OCI-LY3 (cell line): ENCODE measurements around the gene NDUFAF8.

ENCODE experiments used
- H2AFZ ChIP-seq: fragments of 200-600, 300-600 bp; shearing (Covaris generic); 2 replicates; pipeline ENCODE4 v1.6.0; 2014; ENCODE audit warnings: antibody characterized with exemption, low read depth, low read length
- H3K27ac ChIP-seq: fragments of 200-600, 300-600 bp; sonication (generic); 2 replicates; pipeline ENCODE4 v1.5.1; 2014; ENCODE audit warnings: mild to moderate bottlenecking, low read length, moderate library complexity, mixed read lengths
- H3K27me3 ChIP-seq: fragments of 200-600, 300-600 bp; sonication (generic); 2 replicates; pipeline ENCODE4 v1.6.1; 2014; ENCODE audit warnings: low read depth, low read length, mixed read lengths
- H3K36me3 ChIP-seq: fragments of 200-600, 300-600 bp; sonication (generic); replicated peaks from 2 replicates; pipeline ENCODE3; 2014; ENCODE audit warnings: low read depth, low read length, mixed read lengths
- H3K4me1 ChIP-seq: fragments of 300-600, 200-600 bp; sonication (generic); 2 replicates; pipeline ENCODE4 v1.6.1; 2014; ENCODE audit warnings: low read length, mixed read lengths
- H3K4me2 ChIP-seq: fragments of 200-600, 300-600 bp; sonication (generic); 2 replicates; pipeline ENCODE4 v1.6.1; 2014; ENCODE audit warnings: low read length, mixed read lengths
- H3K4me3 ChIP-seq: fragments of 300-600, 200-600 bp; sonication (generic); 2 replicates; pipeline ENCODE4 v1.5.1; 2014; ENCODE audit warnings: antibody characterized with exemption, mild to moderate bottlenecking, low read length, moderate library complexity
- H3K79me2 ChIP-seq: fragments of 300-600, 200-600 bp; shearing (Covaris generic); 2 replicates; pipeline ENCODE4 v1.6.1; 2014; ENCODE audit warnings: mild to moderate bottlenecking, low read length, mixed read lengths
- H3K9ac ChIP-seq: fragments of 300-600, 200-600 bp; shearing (Covaris generic); 2 replicates; pipeline ENCODE4 v1.6.0; 2014; ENCODE audit warnings: mild to moderate bottlenecking, low read length, moderate library complexity
- H3K9me3 ChIP-seq: fragments of 200-600, 300-600 bp; shearing (Covaris generic); 2 replicates; pipeline ENCODE4 v1.6.1; 2014; ENCODE audit warnings: low read length, mixed read lengths; ENCODE audit not compliant: insufficient read depth
- H4K20me1 ChIP-seq: fragments of 200-600, 300-600 bp; sonication (generic); 2 replicates; pipeline ENCODE4 v1.6.1; 2016; ENCODE audit warnings: low read length, mixed read lengths; ENCODE audit not compliant: insufficient read depth
- EZH2phosphoT487 ChIP-seq: fragments of 200-600 bp; shearing (Covaris generic); IDR thresholded peaks from 2 replicates; pipeline ENCODE4 v1.6.1; 2018; ENCODE audit warnings: antibody characterized with exemption, mixed run types, low read depth
- TF ChIP-seq, protein P1 (sequence below): fragments of 200-600, 300-600 bp; sonication (generic); IDR thresholded peaks from 2 replicates; pipeline ENCODE4 v1.5.1; 2014; ENCODE audit warnings: antibody characterized with exemption, low read length, low read depth

The NDUFAF8 gene

DNA sequence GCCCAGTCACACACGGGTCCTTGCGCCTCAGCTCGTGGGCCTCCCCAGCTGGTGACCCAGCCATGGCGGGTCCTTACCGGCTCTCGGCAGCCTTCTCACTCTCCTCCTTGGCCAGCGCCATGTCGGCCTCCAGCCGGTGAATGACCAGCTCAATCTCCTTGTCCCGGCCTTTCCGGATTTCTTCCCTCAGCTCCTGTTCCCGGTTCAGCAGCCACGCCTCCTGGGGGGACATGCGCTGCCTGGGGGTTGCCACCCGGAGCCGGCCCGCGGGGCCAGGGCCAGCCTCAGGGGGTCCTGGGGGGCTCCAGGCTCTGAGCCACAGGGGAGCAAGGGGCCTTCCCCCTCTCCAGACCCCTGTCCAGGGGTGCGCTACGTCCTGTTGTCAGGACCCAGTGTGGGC, 48.0 kb upstream of the NDUFAF8 start:
- no peak overlapping the region for H2AFZ ChIP-seq
- no peaks in the 10 kb centered on the region for H3K27me3 ChIP-seq
- no peak overlapping the region for H3K9ac ChIP-seq
- TF ChIP-seq, protein P1, sequence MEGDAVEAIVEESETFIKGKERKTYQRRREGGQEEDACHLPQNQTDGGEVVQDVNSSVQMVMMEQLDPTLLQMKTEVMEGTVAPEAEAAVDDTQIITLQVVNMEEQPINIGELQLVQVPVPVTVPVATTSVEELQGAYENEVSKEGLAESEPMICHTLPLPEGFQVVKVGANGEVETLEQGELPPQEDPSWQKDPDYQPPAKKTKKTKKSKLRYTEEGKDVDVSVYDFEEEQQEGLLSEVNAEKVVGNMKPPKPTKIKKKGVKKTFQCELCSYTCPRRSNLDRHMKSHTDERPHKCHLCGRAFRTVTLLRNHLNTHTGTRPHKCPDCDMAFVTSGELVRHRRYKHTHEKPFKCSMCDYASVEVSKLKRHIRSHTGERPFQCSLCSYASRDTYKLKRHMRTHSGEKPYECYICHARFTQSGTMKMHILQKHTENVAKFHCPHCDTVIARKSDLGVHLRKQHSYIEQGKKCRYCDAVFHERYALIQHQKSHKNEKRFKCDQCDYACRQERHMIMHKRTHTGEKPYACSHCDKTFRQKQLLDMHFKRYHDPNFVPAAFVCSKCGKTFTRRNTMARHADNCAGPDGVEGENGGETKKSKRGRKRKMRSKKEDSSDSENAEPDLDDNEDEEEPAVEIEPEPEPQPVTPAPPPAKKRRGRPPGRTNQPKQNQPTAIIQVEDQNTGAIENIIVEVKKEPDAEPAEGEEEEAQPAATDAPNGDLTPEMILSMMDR, result no peak
- TF ChIP-seq EZH2phosphoT487, result no peak
- no peak overlapping the region for H3K4me3 ChIP-seq
- no peaks in the 10 kb centered on the region for H3K9me3 ChIP-seq
- H4K20me1 ChIP-seq, result no peaks in the 10 kb centered on the region
- peaks cover 6% of the 10 kb centered on the region; the same call in 1 of the 2 replicates for H3K4me1 ChIP-seq
- H3K4me2 ChIP-seq, result no peak overlapping the region
- H3K36me3 ChIP-seq, result no peaks in the 10 kb centered on the region
- H3K27ac ChIP-seq, result no peak overlapping the region
- no peaks in the 10 kb centered on the region for H3K79me2 ChIP-seq

DNA sequence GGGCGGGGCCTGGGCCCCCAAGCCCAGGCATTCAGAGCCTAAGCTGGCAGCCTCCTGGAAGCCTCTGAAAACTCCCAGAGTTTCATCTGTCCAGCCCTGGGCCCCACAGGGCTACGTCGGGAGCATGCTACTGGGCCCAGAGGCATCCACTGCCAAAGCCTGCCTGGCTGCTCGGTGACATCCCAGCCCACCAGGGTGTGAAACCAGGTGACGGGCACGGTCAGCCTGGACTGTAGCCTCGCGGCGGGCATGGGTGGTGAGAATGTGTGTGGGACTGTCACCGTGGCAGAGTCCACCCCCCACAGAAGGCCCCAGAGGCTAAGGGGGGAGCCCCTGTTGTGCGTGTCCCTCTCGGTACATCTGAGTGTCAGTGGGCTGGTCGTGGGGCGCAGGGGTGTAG, 47.5 kb upstream of the NDUFAF8 start:
- Histone ChIP-seq H3K79me2 (no peaks in the 10 kb centered on the region), H3K4me1 (peaks cover 6% of the 10 kb centered on the region; the same call in 1 of the 2 replicates), H3K27me3 (no peaks in the 10 kb centered on the region), H3K9ac (no peak overlapping the region), H3K9me3 (no peaks in the 10 kb centered on the region), H3K4me2 (no peak overlapping the region), H3K27ac (no peak overlapping the region), H2AFZ (no peak overlapping the region), H3K4me3 (no peak overlapping the region), H4K20me1 (no peaks in the 10 kb centered on the region), H3K36me3 (no peaks in the 10 kb centered on the region)
- TF ChIP-seq EZH2phosphoT487, result no peak
- TF ChIP-seq, protein P1, result no peak

DNA sequence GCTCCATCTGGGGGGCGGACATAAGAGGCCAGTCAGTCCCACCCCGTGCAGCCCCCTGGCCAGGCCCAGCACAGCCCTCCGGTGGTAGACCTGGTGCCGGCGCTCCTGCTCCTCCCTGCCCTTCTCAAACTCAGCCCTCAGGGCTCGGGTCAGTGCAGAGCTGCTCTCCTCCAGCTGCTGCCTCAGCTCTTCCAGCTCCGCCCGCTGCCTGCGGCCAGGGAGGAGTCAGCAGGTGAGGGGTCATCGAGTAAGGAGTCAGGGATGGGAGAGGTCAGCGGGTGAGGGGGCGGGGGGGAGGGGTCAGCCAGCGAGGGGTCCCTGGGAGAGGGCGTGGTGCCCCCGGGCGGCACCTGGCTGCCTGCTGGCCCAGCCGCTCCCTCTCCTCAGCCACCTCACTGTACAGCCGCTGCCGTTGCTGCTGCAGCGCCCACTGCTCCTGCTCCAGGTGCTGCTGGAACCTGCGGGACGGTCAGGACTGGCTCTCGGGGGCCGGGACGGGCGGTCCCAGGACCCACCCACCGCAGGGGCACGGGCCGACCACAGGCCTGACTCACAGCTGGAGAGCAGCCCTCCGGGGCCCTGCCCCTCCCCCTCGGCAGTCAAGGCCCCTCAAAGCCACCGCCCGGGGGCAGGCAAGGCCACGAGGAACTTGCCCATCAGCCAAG, 46.6 kb upstream of the NDUFAF8 start:
- no peak overlapping the region for H3K27ac ChIP-seq
- H4K20me1 ChIP-seq, result no peaks in the 10 kb centered on the region
- H3K9ac ChIP-seq, result no peak overlapping the region
- H3K9me3 ChIP-seq, result no peaks in the 10 kb centered on the region
- H2AFZ ChIP-seq, result no peak overlapping the region
- TF ChIP-seq, protein P1, result no peak
- no peak for TF ChIP-seq EZH2phosphoT487
- no peak overlapping the region for H3K4me3 ChIP-seq
- no peaks in the 10 kb centered on the region for H3K27me3 ChIP-seq
- no peaks in the 10 kb centered on the region for H3K36me3 ChIP-seq
- H3K4me2 ChIP-seq, result no peak overlapping the region
- H3K79me2 ChIP-seq, result no peaks in the 10 kb centered on the region
- peaks cover 6% of the 10 kb centered on the region; the same call in 1 of the 2 replicates for H3K4me1 ChIP-seq

DNA sequence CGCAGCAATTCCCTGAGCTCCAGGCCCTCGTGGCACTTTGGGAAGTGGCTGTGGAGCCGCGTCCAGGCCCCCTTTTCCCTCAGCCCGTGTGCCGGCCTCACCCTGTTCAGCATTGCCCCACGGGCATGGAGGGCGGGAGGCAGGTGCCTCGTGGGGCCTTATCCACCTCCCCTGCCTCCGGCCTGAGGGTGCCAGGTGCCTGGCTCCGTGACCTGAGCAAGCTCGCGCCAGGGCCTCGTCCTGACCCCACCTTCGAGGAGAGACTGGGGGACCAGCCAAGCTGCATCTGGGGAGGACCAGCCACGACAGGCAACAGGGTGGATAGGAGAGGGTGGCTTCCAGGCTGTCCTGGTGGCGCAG, 46.1 kb upstream of the NDUFAF8 start:
- Histone ChIP-seq H3K4me3 (no peak overlapping the region), H4K20me1 (no peaks in the 10 kb centered on the region), H3K27ac (no peak overlapping the region), H2AFZ (no peak overlapping the region), H3K4me1 (peaks cover 6% of the 10 kb centered on the region; the same call in 1 of the 2 replicates), H3K9me3 (no peaks in the 10 kb centered on the region), H3K9ac (no peak overlapping the region), H3K79me2 (no peaks in the 10 kb centered on the region), H3K27me3 (no peaks in the 10 kb centered on the region), H3K4me2 (no peak overlapping the region), H3K36me3 (no peaks in the 10 kb centered on the region)
- TF ChIP-seq, protein P1, result no peak
- TF ChIP-seq EZH2phosphoT487, result no peak
